GM12874 (cell line): ENCODE measurements around the gene AHDC1.

Experiments used
- CTCF ChIP-seq: IDR thresholded peaks from 2 replicates; pipeline ENCODE4 v1.5.1; 2011; ENCODE audit warnings: low read depth, mild to moderate bottlenecking, control low read depth, low read length, moderate library complexity; ENCODE audit not compliant: insufficient read depth

The AHDC1 gene

DNA sequence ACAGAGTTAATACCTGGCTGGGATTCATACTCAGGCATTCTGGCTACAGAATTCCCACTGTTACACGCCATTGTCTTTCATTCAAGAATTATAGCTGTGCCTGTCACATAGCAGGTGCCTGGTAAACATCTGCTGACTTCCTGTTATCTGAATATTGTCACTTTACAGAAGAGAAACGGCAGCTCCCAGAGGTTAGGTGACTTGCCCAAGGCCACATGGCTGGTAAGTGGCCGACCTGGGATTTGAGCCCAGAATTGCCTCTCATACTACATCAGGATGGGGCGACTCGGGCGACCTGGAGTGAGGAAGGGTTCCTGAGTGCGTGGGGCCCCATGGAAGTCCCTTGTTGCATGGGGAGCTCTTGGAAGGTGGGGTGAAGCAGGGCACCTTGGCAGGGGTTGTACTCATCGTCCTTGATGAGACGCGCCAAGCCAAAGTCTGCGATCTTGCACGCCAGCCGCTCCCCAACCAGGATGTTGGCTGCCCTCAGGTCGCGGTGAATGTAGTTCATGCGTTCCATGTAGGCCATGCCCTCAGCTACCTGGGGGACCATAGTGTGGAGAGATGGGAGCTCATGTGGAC, 10.2 kb upstream of the AHDC1 start:
- no peak for TF ChIP-seq CTCF

- TF ChIP-seq CTCF: no peak
These were observed 8.8 kb upstream of the AHDC1 start for GRCh38 chr1:27612718-27613117.

GRCh38 chr1:27611450-27611849, 7.5 kb upstream of the AHDC1 start:
- no peak for TF ChIP-seq CTCF

- no peak for TF ChIP-seq CTCF
These were observed 5.8 kb upstream of the AHDC1 start for GRCh38 chr1:27609618-27610240.

GRCh38 chr1:27609210-27609555, 5.2 kb upstream of the AHDC1 start:
- TF ChIP-seq CTCF: no peak

DNA sequence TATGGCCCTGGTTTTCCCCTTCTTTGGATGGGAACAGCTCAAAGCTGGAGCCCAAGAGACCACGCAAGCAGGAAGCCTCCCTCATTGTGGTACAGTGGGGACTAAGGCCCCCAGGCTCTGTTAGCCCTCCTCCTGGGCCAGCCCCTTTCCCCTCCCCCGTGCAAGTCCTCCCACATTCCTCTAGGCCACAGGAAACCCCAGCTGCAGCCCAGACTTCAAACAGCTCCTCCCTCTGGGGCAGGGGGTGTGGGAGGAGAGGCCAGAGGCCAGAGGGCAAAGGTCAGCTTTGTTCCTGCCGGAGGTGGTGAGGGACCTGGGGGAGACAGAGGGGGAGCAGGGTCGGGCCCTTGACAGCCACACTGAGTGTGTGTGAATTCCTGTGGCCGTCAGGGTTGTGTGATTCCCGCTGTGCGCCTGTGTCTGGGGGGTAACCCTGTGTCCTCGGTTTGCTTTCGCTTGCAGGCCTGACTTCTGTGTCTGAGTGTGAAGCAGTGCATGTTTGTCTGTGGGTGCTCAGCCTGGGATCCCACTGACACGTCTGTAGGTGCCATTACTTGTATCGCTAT, 3.4 kb upstream of the AHDC1 start:
- TF ChIP-seq CTCF: no peak

- no peak for TF ChIP-seq CTCF
These were observed 2.8 kb upstream of the AHDC1 start for GRCh38 chr1:27606708-27607238.
